HUES48 (cell line): ENCODE measurements around the gene CUBN.

ENCODE experiments used
- H3K27ac ChIP-seq: one replicate; pipeline ENCODE4 v1.7.0; 2013; ENCODE audit warnings: low read depth, low read length, inconsistent platforms
- H3K27me3 ChIP-seq: 2 replicates; pipeline ENCODE4 v1.6.1; 2013; ENCODE audit warnings: mild to moderate bottlenecking, low read length; ENCODE audit not compliant: control insufficient read depth, insufficient read depth
- H3K36me3 ChIP-seq: 2 replicates; pipeline ENCODE4 v1.6.1; 2013; ENCODE audit warnings: low read length; ENCODE audit not compliant: control insufficient read depth, insufficient read depth
- H3K4me1 ChIP-seq: 2 replicates; pipeline ENCODE4 v1.6.1; 2013; ENCODE audit warnings: mild to moderate bottlenecking, low read length; ENCODE audit not compliant: control insufficient read depth, insufficient read depth
- H3K4me3 ChIP-seq: 2 replicates; pipeline ENCODE4 v1.5.1; 2013; ENCODE audit warnings: mild to moderate bottlenecking, low read depth, low read length
- H3K9ac ChIP-seq: 2 replicates; pipeline ENCODE4 v1.6.1; 2013; ENCODE audit warnings: mild to moderate bottlenecking, low read depth, low read length, moderate library complexity
- H3K9me3 ChIP-seq: 2 replicates; pipeline ENCODE4 v1.6.1; 2013; ENCODE audit warnings: low read length; ENCODE audit not compliant: control insufficient read depth, insufficient read depth

Gene CUBN

GRCh38 chr10:17058093-17058492 is 71.5 kb downstream of the CUBN start:
- peaks cover 7% of the 10 kb centered on the region for H3K4me1 ChIP-seq
- H3K9me3 ChIP-seq = no peaks in the 10 kb centered on the region
- no peaks in the 10 kb centered on the region for H3K36me3 ChIP-seq
- no peak overlapping the region for H3K9ac ChIP-seq
- no peaks in the 10 kb centered on the region for H3K27me3 ChIP-seq
- no peak overlapping the region for H3K4me3 ChIP-seq
- no peak overlapping the region for H3K27ac ChIP-seq

GRCh38 chr10:17056781-17057428 is 72.7 kb downstream of the CUBN start:
- Histone ChIP-seq H3K27ac (no peak overlapping the region), H3K9me3 (peaks cover 3% of the 10 kb centered on the region; the same call in 1 of the 2 replicates), H3K36me3 (no peaks in the 10 kb centered on the region), H3K27me3 (no peaks in the 10 kb centered on the region), H3K4me1 (no peaks in the 10 kb centered on the region; the same call in 1 of the 2 replicates), H3K9ac (no peak overlapping the region), H3K4me3 (no peak overlapping the region)

- Histone ChIP-seq H3K27ac (no peak overlapping the region), H3K27me3 (no peaks in the 10 kb centered on the region), H3K9ac (no peak overlapping the region), H3K9me3 (peaks cover 6% of the 10 kb centered on the region; the same call in 1 of the 2 replicates), H3K4me1 (no peaks in the 10 kb centered on the region), H3K36me3 (no peaks in the 10 kb centered on the region), H3K4me3 (no peak overlapping the region)
Measured at GRCh38 chr10:17053513-17053912, 76.1 kb downstream of the CUBN start.

DNA sequence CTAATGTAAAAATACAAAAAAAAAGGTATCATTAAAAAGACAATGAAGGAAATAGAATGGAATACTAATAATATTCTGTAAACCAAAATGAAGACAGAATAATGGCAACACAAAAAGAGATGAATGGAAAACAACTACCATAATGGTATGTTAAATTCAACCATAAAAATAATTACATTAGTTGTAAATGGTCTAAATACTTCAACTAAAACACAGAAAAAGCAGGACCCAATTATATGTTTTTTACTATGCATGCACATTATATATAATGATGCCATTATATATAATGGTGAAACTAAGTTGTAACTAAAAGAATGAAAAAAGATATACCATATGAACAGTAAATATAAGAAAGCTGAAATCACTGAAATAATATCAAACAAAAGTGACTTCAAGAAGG is 76.5 kb downstream of the CUBN start:
- Histone ChIP-seq H3K27me3 (no peaks in the 10 kb centered on the region), H3K27ac (no peak overlapping the region), H3K4me1 (peaks cover 3% of the 10 kb centered on the region; the same call in 1 of the 2 replicates), H3K9me3 (peaks cover 6% of the 10 kb centered on the region; the same call in 1 of the 2 replicates), H3K9ac (no peak overlapping the region), H3K4me3 (no peak overlapping the region), H3K36me3 (no peaks in the 10 kb centered on the region)

GRCh38 chr10:17051851-17052250 is 77.8 kb downstream of the CUBN start:
- H3K27me3 ChIP-seq = no peaks in the 10 kb centered on the region
- H3K36me3 ChIP-seq = no peaks in the 10 kb centered on the region
- no peak overlapping the region for H3K27ac ChIP-seq
- H3K4me3 ChIP-seq = no peak overlapping the region
- peaks cover 7% of the 10 kb centered on the region; the same call in 1 of the 2 replicates for H3K4me1 ChIP-seq
- no peak overlapping the region for H3K9ac ChIP-seq
- peaks cover 6% of the 10 kb centered on the region; the same call in 1 of the 2 replicates for H3K9me3 ChIP-seq

DNA sequence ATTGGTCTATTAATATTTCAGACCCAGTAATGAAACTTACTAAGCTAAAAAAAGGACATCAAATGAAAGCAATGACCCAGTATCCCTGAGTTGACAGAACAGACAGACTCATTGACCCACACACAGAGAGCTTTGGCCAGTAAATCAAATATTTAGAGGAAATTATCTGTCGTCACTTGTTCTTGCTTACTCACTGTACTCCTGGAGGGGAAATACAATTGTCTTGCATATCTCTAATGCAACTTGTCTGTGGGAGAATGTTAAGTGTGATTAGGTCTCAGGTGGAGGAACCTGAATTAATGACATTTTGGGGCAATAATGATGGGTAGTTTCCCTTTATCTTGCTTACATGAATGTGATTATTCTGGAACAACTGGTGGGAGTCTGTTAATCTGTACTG is 80.4 kb downstream of the CUBN start:
- H3K9ac ChIP-seq = no peak overlapping the region
- H3K9me3 ChIP-seq = peaks cover 6% of the 10 kb centered on the region; the same call in 1 of the 2 replicates
- no peak overlapping the region for H3K4me3 ChIP-seq
- no peaks in the 10 kb centered on the region for H3K27me3 ChIP-seq
- no peaks in the 10 kb centered on the region for H3K36me3 ChIP-seq
- H3K4me1 ChIP-seq = peaks cover 7% of the 10 kb centered on the region; the same call in 1 of the 2 replicates
- no peak overlapping the region for H3K27ac ChIP-seq

GRCh38 chr10:17047908-17048307 is 81.7 kb downstream of the CUBN start:
- peaks cover 7% of the 10 kb centered on the region; the same call in 1 of the 2 replicates for H3K4me1 ChIP-seq
- H3K9me3 ChIP-seq = peaks cover 6% of the 10 kb centered on the region; the same call in 1 of the 2 replicates
- no peak overlapping the region for H3K9ac ChIP-seq
- H3K27me3 ChIP-seq = no peaks in the 10 kb centered on the region
- H3K36me3 ChIP-seq = no peaks in the 10 kb centered on the region
- peak overlapping the region; percentile 17 for H3K27ac ChIP-seq
- no peak overlapping the region for H3K4me3 ChIP-seq

DNA sequence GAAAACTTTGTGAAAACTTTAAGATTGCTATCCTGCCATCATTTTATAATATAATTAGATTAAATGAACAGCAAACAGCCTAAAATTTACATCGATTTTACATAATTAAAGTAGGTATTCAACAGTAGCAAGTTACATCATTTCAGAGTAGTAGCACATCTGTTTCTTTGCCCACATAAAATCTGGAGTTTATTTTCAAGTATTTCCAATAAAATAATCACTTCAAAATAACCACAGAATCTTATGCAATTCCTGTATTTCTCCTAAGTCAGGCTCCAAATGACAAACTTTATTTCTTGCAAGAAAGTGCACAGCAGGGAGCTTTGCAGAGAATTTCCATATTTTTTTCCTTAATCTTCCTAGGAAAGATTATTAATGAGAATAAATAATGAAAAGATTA is 82.6 kb downstream of the CUBN start:
- Histone ChIP-seq H3K27ac (no peak overlapping the region), H3K27me3 (no peaks in the 10 kb centered on the region), H3K9ac (no peak overlapping the region), H3K36me3 (no peaks in the 10 kb centered on the region), H3K9me3 (0 out of 2 replicates have a peak, but pooled peaks cover 4% of the 10 kb centered on the region), H3K4me1 (peaks cover 8% of the 10 kb centered on the region; the same call in 1 of the 2 replicates), H3K4me3 (no peak overlapping the region)

GRCh38 chr10:17043586-17043985 is 86.0 kb downstream of the CUBN start:
- H3K9ac ChIP-seq = no peak overlapping the region
- H3K9me3 ChIP-seq = no peaks in the 10 kb centered on the region
- no peaks in the 10 kb centered on the region for H3K36me3 ChIP-seq
- peaks cover 16% of the 10 kb centered on the region; the same call in 1 of the 2 replicates for H3K4me1 ChIP-seq
- H3K4me3 ChIP-seq = no peak overlapping the region
- no peaks in the 10 kb centered on the region for H3K27me3 ChIP-seq
- no peak overlapping the region for H3K27ac ChIP-seq

GRCh38 chr10:17041626-17042520 is 87.7 kb downstream of the CUBN start:
- no peaks in the 10 kb centered on the region for H3K27me3 ChIP-seq
- no peak overlapping the region for H3K4me3 ChIP-seq
- H3K9me3 ChIP-seq = no peaks in the 10 kb centered on the region
- no peak overlapping the region for H3K9ac ChIP-seq
- peaks cover 9% of the 10 kb centered on the region; the same call in 1 of the 2 replicates for H3K4me1 ChIP-seq
- H3K36me3 ChIP-seq = no peaks in the 10 kb centered on the region
- H3K27ac ChIP-seq = no peak overlapping the region

GRCh38 chr10:17038627-17039026 is 91.0 kb downstream of the CUBN start:
- Histone ChIP-seq H3K9ac (no peak overlapping the region), H3K9me3 (no peaks in the 10 kb centered on the region), H3K36me3 (no peaks in the 10 kb centered on the region), H3K27me3 (no peaks in the 10 kb centered on the region), H3K4me1 (peaks cover 9% of the 10 kb centered on the region; the same call in 1 of the 2 replicates), H3K27ac (no peak overlapping the region), H3K4me3 (no peak overlapping the region)
